OCI-LY3 (cell line): ENCODE data around the gene IGF2.

Experiments
- CTCF ChIP-seq: fragments of 200-600, 300-600 bp; sonication (generic); IDR thresholded peaks from 2 replicates; pipeline ENCODE4 v1.5.1; 2014; ENCODE audit warnings: antibody characterized with exemption, low read length, low read depth
- EZH2phosphoT487 ChIP-seq: fragments of 200-600 bp; shearing (Covaris generic); IDR thresholded peaks from 2 replicates; pipeline ENCODE4 v1.6.1; 2018; ENCODE audit warnings: antibody characterized with exemption, mixed run types, low read depth

- no peak for TF ChIP-seq CTCF
- TF ChIP-seq EZH2phosphoT487, result no peak
Measured at GRCh38 chr11:2175659-2176058, 36.5 kb upstream of the IGF2 start.
